Osteoblast (primary cell): ENCODE measurements around the gene DNAL1. TPM values are rescaled to one million over a fixed set of nuclear protein-coding genes. Genes with fewer than 3 reads are reported as not detected.
A peak's percentile ranks its signal among the peaks of the same experiment; 100 is the strongest.
"Not testable (repeated sequence)": the region's sequence is repeated elsewhere in the genome, so short reads cannot be mapped to it uniquely, and the experiment has no call there.

Source experiments
- DNase-seq: peaks from one replicate; pipeline ENCODE4 v3.0.0; 2011; ENCODE audit warnings: low spot score, mixed read lengths; ENCODE audit not compliant: insufficient read length; ENCODE audit errors: missing footprints
- H2AFZ ChIP-seq: 2 replicates; pipeline ENCODE4 v1.6.0; 2011; ENCODE audit warnings: mild to moderate bottlenecking, low read length
- H3K27ac ChIP-seq: 2 replicates; pipeline ENCODE4 v1.5.1; 2011; ENCODE audit warnings: mild to moderate bottlenecking, low read depth, low read length, moderate library complexity
- H3K27me3 ChIP-seq: 2 replicates; pipeline ENCODE4 v1.6.0; 2012; ENCODE audit warnings: mild to moderate bottlenecking, control low read depth, inconsistent platforms, low read length, moderate library complexity; ENCODE audit not compliant: insufficient read depth
- H3K36me3 ChIP-seq: 2 replicates; pipeline ENCODE4 v1.5.1; 2011; ENCODE audit warnings: mild to moderate bottlenecking, low read length, control low read depth, moderate library complexity; ENCODE audit not compliant: insufficient read depth
- H3K4me1 ChIP-seq: 2 replicates; pipeline ENCODE4 v1.5.1; 2011; ENCODE audit warnings: mild to moderate bottlenecking, low read length, control low read depth, moderate library complexity; ENCODE audit not compliant: insufficient read depth
- H3K4me2 ChIP-seq: 2 replicates; pipeline ENCODE4 v1.6.0; 2011; ENCODE audit warnings: mild to moderate bottlenecking, low read length; ENCODE audit not compliant: insufficient read depth
- H3K4me3 ChIP-seq: fragments of 200-600 bp; sonication (generic); 3 replicates; pipeline ENCODE4 v1.5.1; 2012; ENCODE audit warnings: mild to moderate bottlenecking, low read length, inconsistent platforms; ENCODE audit not compliant: insufficient read depth
- H3K79me2 ChIP-seq: 2 replicates; pipeline ENCODE4 v1.6.0; 2012; ENCODE audit warnings: mild to moderate bottlenecking, low read length, control low read depth, inconsistent platforms; ENCODE audit not compliant: insufficient read depth
- H3K9me3 ChIP-seq: 2 replicates; pipeline ENCODE4 v1.5.1; 2011; ENCODE audit warnings: low read depth, low read length, control low read depth
- H4K20me1 ChIP-seq: 2 replicates; pipeline ENCODE4 v1.6.0; 2012; ENCODE audit warnings: mild to moderate bottlenecking, low read length, control low read depth; ENCODE audit not compliant: insufficient read depth
- CTCF ChIP-seq: IDR thresholded peaks from 2 replicates; pipeline ENCODE4 v1.5.1; 2011; ENCODE audit warnings: mild to moderate bottlenecking, low read depth, low read length, moderate library complexity; ENCODE audit errors: extremely low read depth
- total RNA-seq: library from RNA; depleted of rRNA; stranded (reverse); fragments of >200 nt; gene quantifications from 2 replicates; pipeline ENCODE4 v1.2.3, GENCODE V29; 2012

The DNAL1 gene
- total RNA-seq, 1 donor: 9.0 TPM

- Histone ChIP-seq H4K20me1 (no peaks in the 10 kb centered on the region), H3K36me3 (no peaks in the 10 kb centered on the region), H3K4me1 (peaks cover 22% of the 10 kb centered on the region), H3K27ac (peak overlapping the region; percentile 65), H2AFZ (no peak overlapping the region), H3K4me3 (no peak overlapping the region), H3K27me3 (no peaks in the 10 kb centered on the region), H3K9me3 (no peaks in the 10 kb centered on the region), H3K79me2 (peaks cover 11% of the 10 kb centered on the region), H3K4me2 (no peak overlapping the region)
- TF ChIP-seq CTCF: no peak
- DNase-seq: no peak
Measured at GRCh38 chr14:73640796-73641365, 3.9 kb upstream of the DNAL1 start.

GRCh38 chr14:73645248-73645610 lies 443 bp downstream of the DNAL1 start:
- DNase-seq: no peak
- Histone ChIP-seq H3K36me3 (no peaks in the 10 kb centered on the region), H2AFZ (peak overlapping the region; percentile 97), H3K4me1 (peaks cover 13% of the 10 kb centered on the region), H3K27me3 (no peaks in the 10 kb centered on the region), H3K4me2 (peak overlapping the region; percentile 97), H3K4me3 (peak overlapping the region; percentile 92), H3K9me3 (no peaks in the 10 kb centered on the region), H3K27ac (peak overlapping the region; percentile 92), H3K79me2 (peaks cover 45% of the 10 kb centered on the region), H4K20me1 (no peaks in the 10 kb centered on the region)
- TF ChIP-seq CTCF: no peak

DNA sequence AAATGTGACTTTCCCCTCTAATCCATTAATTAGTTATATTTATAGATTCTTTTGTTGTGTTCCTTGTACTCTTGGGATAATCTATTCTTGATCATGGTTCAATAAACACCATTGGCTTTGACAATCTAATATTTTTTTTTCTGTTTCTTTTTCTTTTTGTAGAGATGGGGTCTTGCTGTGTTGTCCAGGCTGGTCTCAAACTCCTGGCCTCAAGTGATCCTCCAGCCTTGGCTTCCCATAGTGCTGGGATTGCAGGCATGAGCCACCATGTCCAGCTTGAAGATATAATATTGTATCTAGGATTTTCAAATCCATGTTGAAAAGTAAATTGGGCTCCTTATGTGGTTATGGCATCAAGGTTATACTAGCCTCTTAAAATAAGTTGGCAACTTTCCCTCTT lies 6.2 kb downstream of the DNAL1 start:
- H3K9me3 ChIP-seq: no peaks in the 10 kb centered on the region
- H4K20me1 ChIP-seq: no peaks in the 10 kb centered on the region
- H3K27me3 ChIP-seq: no peaks in the 10 kb centered on the region
- TF ChIP-seq CTCF: no peak
- no peaks in the 10 kb centered on the region for H3K4me1 ChIP-seq
- no peak overlapping the region for H3K4me3 ChIP-seq
- no peak overlapping the region for H3K27ac ChIP-seq
- no peak overlapping the region for H3K4me2 ChIP-seq
- H3K36me3 ChIP-seq: peaks cover 25% of the 10 kb centered on the region
- DNase-seq: no peak
- H2AFZ ChIP-seq: no peak overlapping the region
- H3K79me2 ChIP-seq: peaks cover 47% of the 10 kb centered on the region

- H3K4me1 ChIP-seq: no peaks in the 10 kb centered on the region
- no peak overlapping the region for H3K4me3 ChIP-seq
- no peak overlapping the region for H2AFZ ChIP-seq
- peaks cover 11% of the 10 kb centered on the region for H3K79me2 ChIP-seq
- no peaks in the 10 kb centered on the region for H3K9me3 ChIP-seq
- peaks cover 25% of the 10 kb centered on the region for H3K36me3 ChIP-seq
- no peak for DNase-seq
- H3K4me2 ChIP-seq: no peak overlapping the region
- no peak for TF ChIP-seq CTCF
- no peak overlapping the region for H3K27ac ChIP-seq
- H3K27me3 ChIP-seq: no peaks in the 10 kb centered on the region
- H4K20me1 ChIP-seq: no peaks in the 10 kb centered on the region
Measured at GRCh38 chr14:73655851-73656250, 11.1 kb downstream of the DNAL1 start.

GRCh38 chr14:73659202-73659601 lies 14.4 kb downstream of the DNAL1 start:
- not testable (repeated sequence) for H3K27ac ChIP-seq, H3K4me1 ChIP-seq, H3K4me2 ChIP-seq, H3K4me3 ChIP-seq, H4K20me1 ChIP-seq, H2AFZ ChIP-seq, H3K79me2 ChIP-seq, H3K27me3 ChIP-seq, H3K36me3 ChIP-seq, DNase-seq, H3K9me3 ChIP-seq
